ENCODE measurements around the gene CHMP1B.
"Not testable (repeated sequence)": the region's sequence is repeated elsewhere in the genome, so short reads cannot be mapped to it uniquely, and the experiment has no call there.

The CHMP1B gene

DNA sequence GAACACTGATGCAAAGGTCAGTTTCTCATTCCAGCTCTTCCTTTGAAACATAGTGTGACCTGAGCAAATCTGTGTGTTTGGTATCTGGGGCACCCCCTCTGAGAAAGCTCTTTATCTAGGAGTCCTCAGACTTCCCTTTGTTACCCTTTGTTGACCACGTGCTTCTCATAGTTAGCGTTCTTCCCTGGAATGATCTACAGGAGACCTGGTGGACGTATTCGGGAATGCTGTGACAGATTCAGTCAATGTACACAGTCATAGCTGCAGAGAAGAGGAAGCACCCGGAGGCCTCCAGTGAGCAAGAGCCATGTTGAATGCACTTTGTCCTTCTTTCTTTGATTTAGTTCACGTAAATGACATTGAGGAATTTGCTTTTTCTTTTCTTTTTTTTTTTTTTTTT is 10.7 kb upstream of the CHMP1B start:
- no peak for DNase-seq (ENCODE audit: low read depth)

DNA sequence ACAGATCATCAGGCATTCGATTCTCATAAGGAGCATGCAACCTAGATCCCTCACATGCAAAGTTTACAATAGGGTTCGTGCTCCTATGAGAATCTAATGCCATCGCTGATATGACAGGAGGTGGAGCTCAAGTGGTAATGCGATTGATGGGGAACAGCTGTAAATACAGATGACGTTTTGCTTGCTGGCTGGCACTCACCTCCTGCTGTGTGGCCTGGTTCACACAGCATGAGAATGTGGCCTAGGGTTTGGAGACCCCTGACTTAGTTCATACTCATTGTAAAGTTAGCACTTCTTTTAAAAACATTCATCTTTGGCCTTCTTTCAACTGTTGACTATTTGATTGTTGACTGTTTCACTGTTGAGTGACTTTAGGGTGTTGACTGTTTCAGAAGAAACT is 8.7 kb upstream of the CHMP1B start:
- no peak for DNase-seq (ENCODE audit: low read depth)

DNA sequence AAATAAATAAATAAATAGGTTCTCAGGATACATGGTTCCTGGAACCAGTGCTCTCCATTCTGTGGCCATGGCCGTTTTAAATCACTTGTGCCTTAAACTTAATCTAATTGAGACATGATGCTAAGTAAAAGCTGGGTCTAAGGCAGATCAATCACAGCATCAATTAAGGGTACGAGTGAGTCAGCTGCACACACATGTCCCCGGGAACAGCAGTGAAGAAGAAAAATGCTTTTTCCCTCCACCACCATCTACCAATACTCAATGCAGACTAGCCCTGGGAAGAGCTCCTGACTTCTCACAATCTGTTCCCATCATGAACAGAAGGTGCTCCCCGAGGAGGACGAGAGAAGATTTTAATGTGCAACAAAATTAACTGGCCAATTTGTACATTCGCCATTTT is 6.8 kb upstream of the CHMP1B start:
- no peak for DNase-seq (ENCODE audit: low read depth)

- DNase-seq (ENCODE audit: low read depth): no peak
Observed at GRCh38 chr18:11845654-11846053, 5.6 kb upstream of the CHMP1B start.

DNA sequence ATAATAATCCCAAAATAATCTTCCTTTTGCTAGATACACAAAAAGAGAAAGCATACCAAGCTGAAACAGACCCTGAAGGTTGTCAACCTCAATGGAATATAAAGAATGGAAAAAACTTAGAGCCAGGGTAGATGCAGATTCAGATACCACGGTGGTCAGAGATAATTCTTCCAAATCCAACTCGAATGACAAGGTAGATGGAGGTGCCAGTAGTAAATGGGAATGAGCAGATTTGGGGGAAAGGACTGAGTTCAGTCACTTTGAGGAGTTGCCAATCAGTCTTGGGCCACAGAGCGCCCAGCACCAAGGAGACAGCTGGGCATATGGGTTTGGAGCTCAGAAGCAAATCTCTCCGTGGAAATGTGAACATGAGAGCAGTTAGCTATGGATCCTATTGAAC is 3.4 kb upstream of the CHMP1B start:
- no peak for DNase-seq (ENCODE audit: low read depth)

DNA sequence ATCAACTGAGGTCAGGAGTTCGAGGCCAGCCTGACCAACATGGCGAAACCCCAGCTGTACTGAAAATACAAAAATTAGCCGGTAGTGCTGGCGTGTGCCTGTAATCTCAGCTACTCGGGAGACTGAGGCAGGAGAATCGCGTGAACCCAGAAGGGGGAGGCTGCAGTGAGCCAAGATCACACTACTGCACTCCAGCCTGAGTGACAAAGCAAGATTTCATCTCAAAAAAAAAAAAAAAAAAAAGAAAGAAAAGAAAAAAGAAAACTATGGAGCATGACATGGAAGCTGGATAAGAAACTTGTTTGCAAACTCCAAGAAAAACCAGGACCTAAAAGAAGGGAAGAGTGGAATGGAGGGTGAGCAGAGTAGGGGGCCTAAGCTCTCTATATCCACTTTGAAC is 1.9 kb upstream of the CHMP1B start:
- no peak for DNase-seq (ENCODE audit: low read depth)

DNA sequence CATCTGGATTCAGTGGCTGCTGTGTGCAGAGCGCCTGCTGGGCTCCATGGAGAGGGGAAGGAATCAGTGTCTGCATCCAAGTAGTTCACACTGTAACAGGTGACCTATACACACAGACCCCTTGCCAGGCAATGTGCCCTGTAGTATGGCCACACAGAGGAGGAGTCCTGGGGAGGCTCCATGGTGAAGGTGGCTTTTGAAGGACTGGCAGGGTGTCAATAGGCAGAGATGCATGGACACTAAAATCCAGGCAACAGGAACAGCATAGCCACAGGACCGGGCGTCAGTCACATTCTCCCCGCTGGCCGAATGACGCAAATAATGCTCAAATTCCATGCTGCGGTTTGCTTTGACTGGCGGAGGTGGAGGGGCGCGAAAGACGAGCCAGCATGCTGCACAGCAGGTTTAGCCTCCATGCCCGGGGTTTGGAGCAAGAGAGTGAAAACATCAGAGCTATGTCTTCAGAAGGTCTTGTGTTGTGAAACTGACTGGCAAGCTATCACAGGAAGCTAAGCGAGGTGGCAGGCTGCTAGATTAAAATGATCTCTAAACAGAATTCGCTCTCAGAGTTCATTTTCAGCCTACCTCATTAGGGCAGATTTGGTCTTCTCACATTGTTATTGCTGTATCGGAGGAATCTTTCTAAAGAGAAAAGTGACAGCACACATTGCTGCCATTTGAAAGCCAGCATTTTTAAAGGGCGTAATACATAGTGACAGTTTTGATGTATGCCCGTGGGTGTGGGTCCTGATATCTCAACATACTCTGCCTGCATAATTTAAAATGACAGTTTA is 1.2 kb upstream of the CHMP1B start:
- peak; percentile 21 for DNase-seq (ENCODE audit: low read depth)

- DNase-seq (ENCODE audit: low read depth): no peak
Observed at GRCh38 chr18:11850821-11851145, 430 bp upstream of the CHMP1B start.

DNA sequence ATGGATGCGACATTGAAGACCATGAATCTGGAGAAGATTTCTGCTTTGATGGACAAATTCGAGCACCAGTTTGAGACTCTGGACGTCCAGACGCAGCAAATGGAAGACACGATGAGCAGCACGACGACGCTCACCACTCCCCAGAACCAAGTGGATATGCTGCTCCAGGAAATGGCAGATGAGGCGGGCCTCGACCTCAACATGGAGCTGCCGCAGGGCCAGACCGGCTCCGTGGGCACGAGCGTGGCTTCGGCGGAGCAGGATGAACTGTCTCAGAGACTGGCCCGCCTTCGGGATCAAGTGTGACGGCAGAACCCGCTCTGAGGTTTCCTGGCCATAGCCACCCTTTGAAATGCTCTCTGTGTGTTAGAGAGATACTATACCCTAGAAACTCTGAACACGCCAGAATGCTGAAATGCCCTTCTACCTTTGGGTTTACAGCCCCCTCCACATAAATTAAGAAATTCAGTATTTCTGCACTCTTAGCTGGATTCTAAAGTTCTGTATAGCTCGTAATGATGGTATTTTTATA is 659 bp downstream of the CHMP1B start:
- peak; percentile 7 for DNase-seq (ENCODE audit: low read depth)

DNA sequence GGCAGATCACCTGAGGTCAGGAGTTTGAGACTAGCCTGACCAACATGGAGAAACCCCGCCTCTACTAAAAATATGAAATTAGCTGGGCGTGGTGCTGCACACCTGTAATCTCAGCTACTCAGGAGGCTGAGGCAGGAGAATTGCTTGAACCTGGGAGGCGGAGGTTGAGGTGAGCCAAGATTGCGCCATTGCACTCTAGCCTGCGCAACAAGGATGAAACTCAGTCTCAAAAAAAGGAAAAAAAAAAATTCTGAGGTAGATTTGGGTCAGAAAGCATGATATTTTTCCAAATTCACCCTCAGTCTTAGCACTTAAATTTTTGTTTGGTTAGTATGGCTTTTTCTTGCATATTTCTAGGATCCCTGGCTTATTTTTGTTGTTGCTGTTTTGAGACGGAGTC is 3.3 kb downstream of the CHMP1B start:
- not testable (repeated sequence) for DNase-seq (ENCODE audit: low read depth)

- DNase-seq (ENCODE audit: low read depth): no peak
Observed at GRCh38 chr18:11857177-11857887, 6.1 kb downstream of the CHMP1B start.

DNA sequence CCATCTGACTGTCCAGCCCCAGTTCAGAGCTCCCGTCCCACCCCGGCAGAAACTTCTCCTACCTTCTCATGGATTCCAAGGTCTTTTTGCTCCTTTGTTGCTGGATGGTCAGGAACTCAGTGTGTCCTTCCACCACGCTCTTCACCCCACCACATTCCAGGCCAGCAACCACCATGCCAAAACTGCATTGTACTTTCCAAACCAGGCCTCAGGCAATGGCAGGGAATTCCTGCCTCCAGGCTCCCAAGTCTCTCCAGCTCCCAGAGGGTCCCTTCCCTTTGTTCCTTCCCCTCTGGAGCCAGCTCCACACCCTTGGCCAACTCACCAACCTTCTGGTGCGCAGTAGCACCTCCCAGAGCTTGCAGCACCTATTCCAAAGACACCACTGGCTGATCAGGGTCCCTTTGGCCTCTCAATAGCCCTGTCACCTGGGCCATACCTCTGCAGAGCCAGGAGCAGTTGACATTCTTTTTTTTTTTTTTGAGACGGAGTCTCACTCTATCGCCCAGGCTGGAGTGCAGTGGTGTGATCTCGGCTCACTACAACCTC is 8.1 kb downstream of the CHMP1B start:
- no peak for DNase-seq (ENCODE audit: low read depth)

DNA sequence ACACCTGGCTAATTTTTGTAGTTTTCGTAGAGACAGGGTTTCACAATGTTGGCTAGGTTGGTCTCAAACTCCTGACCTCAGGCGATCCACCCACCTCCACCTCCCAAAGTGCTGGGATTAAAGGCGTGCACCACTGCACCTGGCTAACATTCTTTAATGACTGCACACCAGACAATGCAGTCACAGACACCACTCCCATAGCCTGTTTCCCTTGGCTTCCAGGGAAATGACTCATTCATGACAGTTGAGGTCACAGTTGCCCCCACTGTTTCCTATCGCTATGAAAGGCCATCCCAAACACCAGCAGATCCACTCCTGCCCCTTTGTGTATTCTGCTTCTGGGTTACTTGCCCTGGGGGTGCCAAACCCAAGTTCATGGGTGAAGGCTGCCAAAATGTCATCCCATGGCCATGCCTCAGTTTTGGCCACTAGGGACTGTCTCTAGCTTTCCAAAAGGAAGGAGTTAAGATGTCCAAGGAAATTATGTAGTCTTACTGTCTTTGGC is 8.7 kb downstream of the CHMP1B start:
- no peak for DNase-seq (ENCODE audit: low read depth)

- no peak for DNase-seq (ENCODE audit: low read depth)
Observed at GRCh38 chr18:11860594-11861450, 9.6 kb downstream of the CHMP1B start.

DNA sequence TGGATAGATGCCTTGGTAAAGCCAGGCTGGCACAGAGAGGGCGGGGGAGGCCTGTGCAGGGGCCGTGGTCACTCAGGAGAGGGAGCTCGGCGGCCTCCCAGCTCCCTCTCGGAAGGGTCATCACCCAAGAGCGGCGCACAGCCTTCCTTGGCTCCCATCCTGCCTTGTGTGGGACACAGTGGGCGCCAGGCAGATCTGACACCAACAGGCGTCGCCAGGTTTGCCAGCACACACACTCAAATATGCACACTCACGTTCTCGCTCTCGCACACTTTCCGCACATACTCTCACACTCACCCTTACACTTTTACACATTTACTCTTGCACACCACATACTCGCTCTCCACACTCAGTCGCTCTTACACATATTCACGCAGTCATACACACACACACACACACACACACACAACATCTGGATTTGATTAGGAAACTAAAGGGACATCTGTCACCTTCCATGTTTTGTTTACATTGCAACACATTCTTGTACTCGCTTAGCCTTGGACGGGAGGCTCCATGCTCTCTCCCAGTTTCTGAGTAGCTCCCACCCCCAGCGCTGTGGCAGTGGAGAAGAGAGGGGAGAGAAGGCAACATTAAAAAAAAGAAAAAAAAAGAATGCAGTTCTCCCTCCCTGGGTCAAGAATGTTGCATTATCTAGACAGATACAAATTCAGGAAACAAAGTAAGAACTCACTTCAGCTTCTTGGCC is 10.5 kb downstream of the CHMP1B start:
- no peak for DNase-seq (ENCODE audit: low read depth)

DNA sequence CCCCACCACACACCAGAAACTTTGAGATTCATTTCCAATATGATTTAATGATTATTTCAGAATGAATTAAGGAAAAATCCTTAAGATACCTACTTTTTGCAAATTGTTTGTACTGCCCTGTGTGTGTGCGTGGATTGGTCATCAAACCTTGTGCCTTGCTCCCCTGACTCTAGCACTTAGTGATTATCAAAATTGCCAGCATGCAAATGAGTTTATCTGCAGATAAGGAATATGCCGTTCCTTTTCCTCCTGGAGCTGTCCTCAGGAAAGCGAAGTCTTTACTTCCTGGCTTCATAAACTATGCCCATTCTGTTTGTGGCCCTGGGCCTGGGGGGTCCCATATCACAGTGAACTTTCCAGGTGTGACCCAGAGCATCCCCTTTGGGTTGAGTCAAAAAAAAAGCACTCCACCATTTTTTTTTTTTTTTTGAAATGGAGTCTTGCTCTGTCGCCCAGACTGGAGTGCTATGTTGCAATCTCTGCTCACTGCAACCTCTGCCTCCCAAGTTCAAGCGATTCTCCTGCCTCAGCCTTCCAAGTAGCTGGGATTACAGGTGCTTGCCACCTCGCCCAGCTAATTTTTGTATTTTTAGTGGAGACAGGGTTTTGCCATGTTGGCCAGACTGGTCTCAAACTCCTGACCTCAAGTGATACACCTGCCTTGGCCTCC is 11.4 kb downstream of the CHMP1B start:
- DNase-seq (ENCODE audit: low read depth): no peak

GRCh38 chr18:11864471-11864870 is 13.3 kb downstream of the CHMP1B start:
- no peak for DNase-seq (ENCODE audit: low read depth)

DNA sequence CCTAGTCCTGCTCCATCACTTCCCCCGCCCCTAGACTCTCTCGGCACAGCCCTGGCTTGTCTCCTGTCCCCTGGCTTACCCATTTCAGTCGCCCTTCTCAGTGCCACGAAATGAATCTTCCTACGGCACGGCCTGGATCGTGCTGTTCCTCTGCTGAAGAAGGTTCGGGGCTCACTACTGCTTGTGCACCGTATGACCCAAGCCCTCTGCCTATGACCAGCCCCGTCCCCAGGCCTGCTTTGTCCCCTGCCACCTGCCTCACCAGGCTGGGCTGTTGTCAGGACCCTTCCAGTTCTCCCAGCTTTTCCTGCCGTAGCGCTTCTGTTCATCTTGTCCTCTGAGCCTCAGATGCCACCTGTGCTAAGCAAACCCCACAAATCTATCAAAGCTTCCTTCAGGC is 13.9 kb downstream of the CHMP1B start:
- DNase-seq (ENCODE audit: low read depth): no peak

GRCh38 chr18:11866329-11866728 is 15.1 kb downstream of the CHMP1B start:
- no peak for DNase-seq (ENCODE audit: low read depth)

DNA sequence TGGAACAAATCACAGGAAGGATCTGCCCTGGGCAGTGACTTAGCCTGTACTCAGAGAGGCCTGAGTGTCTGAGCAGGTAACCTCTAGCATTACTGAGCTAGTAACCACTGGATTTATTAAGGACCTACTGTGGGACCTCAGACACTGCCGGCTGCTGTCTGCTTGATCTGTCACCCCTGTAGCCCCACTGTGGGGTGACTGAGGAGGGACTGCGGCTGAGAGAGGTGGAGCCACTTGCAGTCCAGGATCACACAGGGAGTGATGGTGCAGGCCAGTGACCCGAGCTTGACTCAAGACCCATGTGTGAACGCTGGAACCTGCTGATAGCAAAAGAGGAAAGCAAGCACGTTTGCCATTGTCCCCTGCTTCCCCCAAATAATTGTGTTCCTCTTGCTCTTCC is 15.6 kb downstream of the CHMP1B start:
- DNase-seq (ENCODE audit: low read depth): no peak

- no peak for DNase-seq (ENCODE audit: low read depth)
Observed at GRCh38 chr18:11868230-11868629, 17.0 kb downstream of the CHMP1B start.

Data from stimulated activated CD8-positive, alpha-beta memory T cell treated with anti-CD3 and anti-CD28 coated beads, Interleukin-15, amount 100 ng/mL, for 1 hour (primary cell).